Measurements from ENCODE around the gene CAPZB.

CAPZB gene

DNA sequence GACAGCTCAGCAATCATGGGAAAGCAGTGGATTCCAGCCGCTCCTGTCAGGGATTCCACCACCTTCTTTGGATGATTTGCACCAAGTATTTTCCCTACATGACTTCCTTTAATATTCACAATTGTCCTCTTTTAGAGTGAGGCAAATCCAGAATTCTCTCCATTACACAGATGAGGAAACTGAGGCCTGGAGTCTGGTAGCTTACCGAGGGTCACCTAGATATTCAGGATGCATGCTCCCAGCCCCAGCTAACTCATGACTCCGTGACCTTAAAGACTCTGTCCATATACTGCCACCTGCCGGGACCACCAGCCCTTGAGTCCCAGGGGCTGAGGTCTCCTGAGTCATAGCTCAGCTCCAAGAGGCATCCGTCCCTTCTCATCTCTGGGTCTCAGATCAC is 80.6 kb downstream of the CAPZB start:
- DNase-seq = no peak

DNA sequence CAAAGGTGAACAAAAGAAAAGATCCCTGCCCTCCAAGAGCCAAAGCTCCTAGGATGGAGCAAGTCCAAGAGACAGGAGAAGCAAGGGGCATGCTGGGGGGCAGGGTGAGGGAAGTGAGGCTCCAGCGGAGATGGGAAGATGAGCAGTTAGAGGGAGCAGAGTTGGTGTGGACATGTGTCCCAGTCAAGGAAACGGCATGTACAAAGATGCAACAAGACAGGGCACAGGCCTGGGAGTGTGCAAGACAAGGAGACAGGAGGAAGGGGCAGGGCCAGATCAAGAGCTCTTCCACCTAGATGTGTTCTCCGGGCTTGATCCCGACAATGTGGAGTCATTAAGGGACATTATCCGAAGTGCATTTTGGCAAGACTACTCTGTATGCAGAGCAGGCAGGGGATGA is 82.1 kb downstream of the CAPZB start:
- no peak for DNase-seq

DNA sequence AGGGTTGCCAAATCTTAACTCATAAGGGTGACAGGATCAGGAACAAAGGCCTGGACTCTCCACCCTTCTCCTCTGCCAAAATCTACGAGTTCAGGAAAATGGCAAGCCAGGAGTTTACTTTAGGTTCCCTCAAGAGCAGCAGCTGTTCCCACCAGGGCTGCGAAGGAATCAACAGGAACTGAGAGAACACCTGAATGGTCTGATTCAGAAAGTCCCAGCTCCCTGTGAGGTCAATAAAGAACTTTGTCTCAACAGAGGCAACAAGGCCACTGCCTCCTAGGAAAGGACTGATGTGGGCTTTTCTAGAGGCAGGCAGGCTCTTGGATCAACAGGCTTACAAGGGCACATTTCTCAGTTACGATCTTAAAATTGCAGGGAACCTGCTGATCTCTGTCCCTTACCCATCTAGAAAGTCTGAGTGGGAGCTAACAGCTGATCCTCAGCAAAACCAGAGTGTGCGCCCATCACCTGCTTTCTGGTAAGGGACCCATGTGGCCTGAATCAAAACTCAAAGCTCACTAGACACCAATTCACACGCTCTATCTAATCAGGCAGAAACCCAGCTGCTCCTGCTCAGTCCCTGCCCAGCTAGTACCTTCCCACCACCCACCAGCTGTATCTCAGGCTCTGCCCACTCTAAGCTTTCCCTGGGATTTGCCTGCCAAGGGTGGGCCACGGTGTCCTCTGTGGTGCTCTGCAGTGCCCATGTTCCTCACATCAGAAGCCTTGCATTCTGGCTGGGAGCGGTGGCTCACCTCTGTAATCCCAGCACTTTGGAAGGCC is 83.1 kb downstream of the CAPZB start:
- no peak for DNase-seq

DNA sequence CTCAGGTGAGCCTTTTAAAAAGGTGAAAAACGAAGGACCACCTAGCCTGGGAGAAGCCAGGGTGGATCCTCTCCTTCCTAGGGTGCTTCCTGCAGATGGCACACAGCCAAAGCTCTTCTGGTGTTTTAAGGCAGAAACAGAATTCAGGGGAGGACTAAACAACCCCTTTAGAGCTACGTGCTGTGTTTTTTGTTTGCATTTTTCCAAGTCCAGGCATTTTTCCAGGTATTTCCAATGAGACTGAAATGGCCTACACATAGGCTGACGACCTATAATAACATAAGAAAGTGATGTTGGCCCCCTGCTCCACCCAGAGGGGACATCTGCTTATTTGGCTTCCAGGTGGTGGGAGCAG is 83.8 kb downstream of the CAPZB start:
- DNase-seq = no peak

DNA sequence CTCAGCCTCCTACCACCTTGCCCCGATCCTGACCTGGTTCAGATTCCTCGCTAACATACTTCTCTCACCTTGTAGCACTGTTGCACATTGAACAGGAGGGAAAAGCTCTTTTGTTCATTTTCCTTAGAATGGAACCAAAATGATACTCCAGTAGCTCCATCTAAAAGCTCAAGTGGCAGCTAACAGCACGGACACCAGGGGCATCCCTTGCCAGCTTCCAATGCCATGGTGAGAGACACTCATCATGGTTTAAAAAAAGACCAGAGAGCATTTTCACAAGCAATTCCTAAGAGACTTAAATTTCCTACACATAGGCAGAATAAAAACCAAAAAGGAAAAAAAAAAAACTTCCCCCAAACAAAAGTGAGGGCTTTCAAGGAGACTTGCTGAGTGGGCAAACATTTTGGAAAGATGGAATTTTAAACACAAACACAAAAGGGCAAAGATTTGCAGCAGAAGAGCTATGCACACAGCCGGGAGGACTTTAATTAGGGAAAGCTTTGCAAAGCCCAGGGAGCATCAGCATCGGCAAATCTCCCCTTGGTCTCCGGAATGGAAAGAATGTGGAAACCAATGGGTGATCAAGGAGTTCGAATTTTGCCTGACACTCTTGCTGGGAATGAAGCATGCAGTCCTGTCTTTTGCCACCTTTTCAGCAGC is 84.3 kb downstream of the CAPZB start:
- no peak for DNase-seq

DNA sequence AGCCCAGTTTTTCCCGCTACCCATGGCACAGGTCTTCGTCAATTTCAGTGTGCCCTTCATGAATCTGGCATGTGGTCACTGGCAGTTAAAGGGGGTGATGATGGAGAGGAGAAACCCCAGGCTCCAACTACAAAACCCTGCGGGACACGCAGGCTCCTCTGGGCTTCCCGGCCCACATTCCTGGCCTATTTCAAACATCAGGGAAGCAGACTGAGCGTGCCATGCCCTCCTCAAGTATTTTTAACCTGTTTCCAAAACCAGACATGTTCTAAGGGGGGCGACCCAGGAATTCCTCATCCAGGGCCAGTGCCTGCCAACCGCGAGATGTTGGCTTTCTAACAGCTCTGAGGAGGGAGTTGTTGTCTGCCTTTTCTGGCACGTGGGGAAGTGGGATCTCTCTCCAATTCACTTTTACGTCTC is 85.1 kb downstream of the CAPZB start:
- DNase-seq = no peak

DNA sequence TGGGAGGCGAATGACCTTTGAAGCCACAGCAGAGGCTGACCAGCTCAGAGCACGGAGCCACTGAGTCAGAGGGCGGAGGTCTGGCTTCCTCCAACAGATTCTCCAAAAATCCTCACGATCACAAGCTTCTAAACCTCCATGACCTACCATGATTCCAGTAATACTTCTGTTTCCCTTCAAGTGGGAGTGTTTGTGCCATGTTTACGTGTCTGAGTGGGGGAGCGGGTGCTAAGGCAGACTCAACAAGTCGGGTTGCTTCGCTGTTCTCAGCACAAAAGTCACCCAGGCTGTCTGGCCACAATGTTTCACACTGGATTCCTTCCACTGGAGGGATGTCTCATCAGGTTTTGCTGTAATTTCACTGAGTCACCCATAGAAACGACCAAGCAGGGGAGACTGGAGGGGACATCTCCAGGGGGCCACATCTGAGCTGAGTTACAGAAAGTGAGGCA is 87.0 kb downstream of the CAPZB start:
- DNase-seq = no peak

DNA sequence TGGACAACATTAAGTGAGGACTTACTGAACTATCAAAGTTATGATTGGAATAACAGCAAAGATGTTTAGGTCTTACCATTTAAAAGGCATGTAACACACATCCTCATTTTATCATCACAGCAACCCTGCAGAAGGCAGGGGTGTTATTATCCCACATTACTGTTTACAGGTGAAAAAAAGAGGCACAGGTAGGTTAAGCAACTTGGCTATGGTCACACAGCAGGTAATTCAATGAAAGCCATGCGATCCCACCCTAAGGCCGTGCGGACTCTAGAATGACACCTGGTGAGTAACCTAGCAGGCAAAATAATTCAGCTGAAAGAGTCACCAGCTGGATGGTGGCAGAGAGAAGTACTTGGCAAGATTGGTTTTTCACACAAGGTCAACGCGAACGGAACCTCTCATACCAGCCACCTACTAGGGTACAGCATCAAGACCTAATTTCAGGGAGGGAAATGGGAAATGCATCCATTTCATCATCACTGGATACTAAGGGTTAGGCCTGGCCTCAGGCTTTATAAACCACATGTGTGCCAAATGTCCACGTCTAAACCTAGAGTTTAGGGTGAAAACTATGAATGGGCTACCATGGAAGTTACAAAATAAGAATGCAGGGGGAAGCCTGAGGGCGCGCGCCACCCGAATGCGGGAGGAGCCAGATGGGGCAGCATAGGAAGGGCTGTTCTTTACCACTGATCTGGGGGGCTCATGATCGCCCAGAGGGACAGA is 88.0 kb downstream of the CAPZB start:
- DNase-seq = no peak

DNA sequence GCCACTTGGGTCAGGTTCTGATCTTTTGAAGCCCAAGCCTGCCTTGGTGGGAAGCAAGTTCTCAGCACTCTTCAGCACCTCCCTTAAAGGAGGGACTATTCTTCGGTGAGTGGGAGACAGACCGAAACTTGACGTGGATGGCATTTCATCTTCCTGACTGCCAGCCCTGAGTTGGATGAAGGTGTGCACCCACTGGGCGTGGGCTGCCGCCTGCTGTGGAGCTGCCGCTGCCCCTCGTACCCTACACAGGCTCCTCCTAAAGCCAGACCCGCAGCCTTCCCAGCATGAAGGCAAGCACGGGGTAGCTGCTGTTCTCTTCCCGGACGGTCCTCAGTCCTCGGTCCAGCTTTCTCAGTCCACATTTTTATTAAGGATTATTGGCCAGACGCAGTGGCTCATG is 89.1 kb downstream of the CAPZB start:
- no peak for DNase-seq

DNA sequence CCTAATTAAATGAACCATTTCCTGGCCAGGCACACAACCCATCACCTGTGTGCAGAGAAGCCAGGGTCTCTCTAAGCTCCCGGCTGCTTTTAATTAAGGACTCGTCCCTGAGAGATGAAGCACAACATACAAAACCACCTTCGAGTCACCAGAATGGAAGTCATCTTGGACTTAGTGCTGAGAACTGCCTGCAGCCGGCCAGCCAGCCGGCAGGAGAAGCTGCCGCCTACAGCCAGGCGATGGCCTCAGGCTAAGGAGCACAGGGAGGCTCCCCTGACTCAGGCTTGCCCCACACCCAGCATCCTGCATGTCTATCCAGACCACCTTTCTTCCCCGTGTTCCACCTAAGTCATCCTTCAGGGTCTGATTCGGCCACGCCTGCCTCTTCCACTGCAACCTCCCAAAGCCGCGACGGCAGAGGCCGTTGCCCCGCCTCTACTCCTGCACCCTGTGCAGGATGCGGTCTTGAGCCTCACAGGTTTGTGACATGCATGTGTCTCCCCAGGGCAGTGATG is 89.6 kb downstream of the CAPZB start:
- DNase-seq = no peak

DNA sequence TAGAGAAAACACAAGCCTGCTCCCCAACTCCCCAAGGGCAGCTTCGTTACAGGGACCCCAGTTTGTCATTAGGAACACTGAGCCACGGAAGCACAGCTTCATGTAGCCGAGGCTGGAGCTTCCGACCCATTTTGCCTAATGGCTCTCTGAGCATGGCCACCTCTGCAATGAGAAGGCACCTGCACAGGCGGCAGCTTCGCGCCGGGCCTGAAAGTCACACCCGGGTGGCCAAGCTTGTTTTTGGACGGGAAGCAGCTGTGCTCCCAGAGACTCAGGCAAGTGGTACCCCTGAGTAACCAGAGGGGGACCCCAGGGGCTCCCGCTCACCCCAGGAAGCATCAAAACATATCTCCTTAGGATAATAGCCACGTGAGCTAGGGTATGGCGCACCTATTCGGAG is 92.3 kb downstream of the CAPZB start:
- no peak for DNase-seq

DNA sequence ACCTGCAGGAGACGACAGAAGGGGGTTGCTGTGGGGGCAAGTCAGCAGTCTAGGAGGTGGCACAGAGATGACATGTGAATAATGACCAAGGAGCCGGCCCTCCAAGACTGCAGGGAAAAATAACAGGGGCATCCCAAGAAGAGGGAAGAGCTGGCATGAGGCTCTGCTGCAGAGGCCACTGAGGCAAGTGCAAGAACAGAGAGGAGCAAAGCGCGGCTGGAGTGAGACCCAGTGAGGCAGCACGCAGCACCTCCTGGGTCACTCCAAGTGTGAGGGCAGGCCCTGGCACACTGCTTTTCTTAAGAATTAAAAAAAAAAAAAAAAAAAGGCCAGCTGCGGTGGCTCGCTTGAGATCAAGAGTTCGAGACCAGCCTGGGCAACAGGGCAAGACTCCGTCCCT is 93.1 kb downstream of the CAPZB start:
- DNase-seq = no peak

DNA sequence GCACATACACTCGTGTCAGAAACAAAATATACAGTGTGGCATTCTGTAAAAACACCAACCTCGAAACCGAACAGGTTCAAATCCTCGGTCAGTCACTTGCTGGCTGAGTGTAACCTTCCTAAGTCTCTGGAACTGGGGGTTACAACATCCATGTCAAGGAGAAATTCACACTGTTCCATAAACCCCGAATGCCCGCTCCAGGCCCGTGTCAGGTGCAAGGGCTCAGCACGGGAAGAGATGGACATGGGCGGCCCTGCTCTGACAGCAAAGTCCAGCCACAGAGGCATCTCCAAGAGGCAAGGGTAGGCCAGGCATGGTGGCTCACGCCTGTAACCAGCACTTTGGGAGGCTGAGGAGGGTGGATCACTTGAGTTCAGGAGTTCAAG is 93.8 kb downstream of the CAPZB start:
- no peak for DNase-seq

DNA sequence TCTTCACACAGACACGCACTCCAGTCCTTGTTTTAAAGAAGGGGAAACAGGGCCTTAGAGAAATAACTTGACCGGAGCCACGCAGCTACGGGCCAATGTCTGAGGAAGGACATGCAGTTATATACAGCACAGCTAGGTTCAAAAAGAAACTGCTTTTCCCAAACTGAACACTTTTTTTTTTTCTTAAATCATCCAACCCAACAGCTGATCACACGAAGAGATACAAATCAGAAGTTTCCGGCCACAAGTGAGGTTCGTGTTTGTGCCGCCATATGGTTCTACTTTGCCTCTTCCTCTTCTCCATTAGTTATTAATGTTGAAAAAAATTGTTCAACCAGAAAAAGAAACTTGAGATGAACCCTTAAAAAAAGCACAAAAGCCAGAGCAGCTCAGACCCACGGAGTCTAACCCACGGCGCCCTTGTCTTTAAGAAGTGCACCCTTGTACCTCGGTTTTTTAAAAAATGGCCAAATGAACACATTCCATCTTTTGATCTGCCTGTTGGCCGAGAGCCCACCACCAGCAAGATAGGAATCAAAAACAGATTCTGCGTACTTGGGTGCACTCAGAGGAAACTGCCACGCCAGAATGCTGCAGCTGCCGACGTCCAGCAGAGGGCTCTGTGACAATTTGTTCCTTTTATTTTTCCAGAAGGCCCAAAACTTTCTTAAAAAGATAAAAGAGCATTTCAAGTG is 94.3 kb downstream of the CAPZB start:
- DNase-seq = peak; percentile 30 to 55

DNA sequence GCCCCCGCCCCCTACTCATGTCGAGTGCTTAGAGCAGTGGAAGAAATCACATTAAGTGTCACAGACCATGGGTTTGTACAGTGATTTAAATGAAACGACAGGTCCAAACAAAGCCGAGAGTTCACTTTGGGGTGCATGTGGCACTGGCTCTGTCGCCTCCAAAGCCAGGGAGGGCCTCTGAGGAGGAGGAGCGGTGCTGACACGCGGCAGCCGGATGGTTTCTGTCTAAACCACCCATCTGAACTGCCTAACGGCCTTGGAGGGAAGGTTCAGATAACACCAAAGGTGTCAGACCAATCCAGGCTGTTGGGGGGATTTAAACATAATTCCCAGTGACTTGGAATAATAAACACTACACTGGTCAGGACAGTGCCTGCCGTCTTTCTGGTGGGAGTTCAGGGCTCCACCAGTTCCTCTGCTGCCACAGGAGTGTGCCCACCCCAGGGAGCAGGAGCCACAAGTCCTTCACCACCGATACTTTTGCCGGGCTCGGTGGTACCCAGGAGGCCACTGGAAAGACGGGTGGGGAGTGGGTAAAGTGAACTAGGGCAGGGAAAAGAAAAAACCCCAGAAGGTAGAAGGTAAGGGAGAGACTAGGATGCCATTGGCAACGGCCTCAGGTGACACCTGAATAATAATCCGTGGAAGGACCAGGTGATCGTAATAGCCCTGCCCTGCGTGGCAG is 95.0 kb downstream of the CAPZB start:
- no peak for DNase-seq

DNA sequence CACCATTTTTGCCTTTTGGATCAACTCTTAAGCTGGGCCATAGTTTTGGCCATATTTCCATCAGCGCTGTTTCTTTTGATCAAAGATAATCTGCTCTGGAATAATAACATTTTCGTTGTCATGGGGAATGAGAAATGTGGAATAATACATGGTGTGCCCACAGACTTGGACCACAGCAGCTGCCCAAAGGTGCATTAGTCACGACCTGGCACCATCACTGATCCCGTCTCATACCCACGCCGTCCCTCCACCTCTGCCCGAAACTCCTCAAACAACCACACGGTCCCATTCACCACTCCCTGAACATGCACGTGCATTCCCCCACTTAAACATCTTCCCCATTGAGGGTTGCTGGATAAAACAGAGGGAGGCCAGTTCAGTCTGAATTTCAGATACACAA is 96.4 kb downstream of the CAPZB start:
- no peak for DNase-seq

DNA sequence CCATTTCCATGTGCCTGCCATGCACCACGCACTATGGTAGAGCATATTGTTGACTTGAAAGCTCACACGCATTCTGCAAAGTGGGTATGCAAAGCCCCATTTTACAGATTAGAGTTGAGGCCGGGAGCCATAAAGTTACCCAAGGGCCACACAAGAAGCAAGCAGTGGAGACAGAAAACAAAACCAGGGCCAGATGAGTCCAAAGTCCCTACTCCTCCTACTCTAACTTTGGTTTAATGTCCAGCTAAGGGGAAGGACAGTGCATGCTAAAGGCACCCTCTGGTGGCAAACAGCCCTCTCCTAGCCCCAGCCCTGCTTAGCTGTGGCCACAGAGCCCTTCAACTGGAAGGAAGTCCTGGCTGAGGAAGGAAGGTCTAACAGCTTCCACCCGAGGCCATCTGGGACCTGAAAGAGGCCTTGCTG is 98.3 kb downstream of the CAPZB start:
- no peak for DNase-seq

DNA sequence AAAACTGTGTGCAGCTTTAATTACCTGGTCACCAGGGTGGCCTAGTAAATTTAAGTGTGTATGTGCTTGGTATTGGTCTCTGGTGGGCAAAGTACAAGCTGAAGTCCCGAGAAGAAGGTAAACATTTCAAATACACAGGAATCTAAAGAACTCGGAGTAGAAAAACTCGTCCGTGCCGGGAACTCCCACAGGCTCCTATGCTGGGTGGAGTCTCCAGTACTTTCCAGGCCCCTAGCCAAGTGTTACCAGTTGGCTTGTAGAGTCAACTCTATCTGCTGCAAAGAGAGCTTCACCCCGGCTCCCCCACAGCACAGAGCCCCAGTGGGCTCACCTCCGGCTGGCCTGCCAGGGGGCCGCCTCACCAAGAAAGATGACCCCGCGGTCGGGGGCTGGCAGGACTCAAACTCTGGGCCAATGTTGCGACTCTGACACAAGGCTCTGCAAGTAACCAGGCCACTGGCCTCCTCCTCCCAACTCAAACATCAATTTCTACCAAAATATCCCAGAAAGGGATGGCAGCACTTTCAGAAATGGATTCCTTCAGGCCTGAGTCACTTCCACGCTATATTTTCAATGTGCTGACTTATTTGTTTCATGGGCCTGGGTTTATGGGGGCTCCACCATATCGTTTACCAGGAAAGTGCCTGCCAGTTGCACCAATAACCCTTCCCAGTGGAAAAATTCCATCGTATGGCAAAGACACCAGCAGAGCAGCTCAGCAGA is 99.3 kb downstream of the CAPZB start:
- DNase-seq = no peak

DNA sequence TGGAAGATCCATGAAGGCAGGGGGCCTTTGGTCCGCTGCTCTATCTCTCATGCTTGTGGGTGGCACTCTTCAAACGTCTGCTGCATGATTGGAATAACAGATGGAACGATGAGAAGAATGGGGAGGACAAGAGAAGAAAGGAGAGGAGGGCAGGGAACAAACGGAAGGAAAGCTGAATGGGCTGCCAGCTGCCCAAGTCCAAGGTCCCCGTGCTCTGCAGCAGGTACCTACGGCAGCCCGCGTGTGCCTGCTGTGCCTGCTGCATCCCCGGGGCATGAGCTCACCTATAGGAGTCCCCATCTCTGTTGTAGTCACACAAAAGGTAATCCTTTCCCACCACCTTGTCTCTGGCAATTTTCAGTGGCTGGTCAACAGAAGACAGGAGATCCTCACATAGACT is 100.1 kb downstream of the CAPZB start:
- DNase-seq = no peak

DNA sequence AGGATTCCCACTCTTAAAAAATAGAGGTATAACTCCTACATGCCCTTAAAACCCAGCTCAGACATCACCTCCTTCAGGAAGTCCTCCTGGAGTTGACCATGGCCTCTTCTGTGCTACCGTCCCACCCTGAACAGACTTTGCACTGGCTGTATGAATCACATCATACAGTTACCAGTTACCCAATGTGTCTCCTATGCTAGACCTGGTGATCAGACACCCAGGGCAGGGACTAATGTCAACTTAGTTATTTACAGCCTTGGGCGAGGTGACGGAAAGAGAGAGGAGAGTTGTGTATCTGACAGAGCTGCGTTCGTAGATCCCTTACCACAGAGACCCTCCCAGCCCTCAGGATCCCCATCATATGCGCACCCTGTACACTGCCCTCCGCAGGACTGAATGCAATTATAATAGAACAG is 100.6 kb downstream of the CAPZB start:
- DNase-seq = no peak

DNA sequence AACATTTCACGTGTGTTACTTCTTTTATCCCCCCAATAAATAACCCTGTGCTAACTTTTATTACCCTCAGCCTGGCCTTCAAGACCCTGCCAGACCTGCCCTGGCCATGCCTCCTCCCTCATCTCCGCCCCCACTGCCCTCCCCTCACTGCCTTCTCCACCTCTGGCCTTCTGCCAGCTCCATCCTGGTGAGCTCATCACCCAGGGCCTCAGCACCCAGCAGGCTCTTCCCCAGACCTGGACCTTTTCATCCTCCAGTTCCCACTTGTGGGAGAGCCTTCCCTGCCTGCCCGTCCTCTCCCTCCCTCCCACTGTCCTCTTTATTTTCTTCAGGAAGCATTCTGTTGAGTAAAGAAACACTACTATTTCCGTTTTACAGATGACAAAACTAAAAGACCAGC is 101.2 kb downstream of the CAPZB start:
- DNase-seq = no peak

DNA sequence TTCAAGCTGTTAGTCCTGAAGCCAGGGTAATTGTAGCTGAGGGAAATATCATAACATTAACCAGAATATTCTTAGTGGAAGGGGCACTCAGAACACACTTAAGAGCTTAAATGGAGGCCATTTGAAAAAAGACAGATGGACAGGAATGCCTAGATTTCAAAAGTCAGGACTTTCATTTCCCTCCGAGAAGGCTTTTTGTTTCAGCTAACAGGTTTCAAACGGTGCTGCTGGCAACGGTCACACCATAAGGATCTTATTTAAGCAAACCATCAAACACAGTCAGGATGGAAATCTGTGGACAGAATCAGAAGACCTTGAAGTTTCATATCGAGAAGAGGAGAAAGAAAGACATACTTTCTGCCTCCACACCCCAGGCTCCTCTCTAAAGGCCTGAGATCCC is 103.1 kb downstream of the CAPZB start:
- no peak for DNase-seq
